ENCODE results near the gene BPIFA3.

BPIFA3 gene

DNA sequence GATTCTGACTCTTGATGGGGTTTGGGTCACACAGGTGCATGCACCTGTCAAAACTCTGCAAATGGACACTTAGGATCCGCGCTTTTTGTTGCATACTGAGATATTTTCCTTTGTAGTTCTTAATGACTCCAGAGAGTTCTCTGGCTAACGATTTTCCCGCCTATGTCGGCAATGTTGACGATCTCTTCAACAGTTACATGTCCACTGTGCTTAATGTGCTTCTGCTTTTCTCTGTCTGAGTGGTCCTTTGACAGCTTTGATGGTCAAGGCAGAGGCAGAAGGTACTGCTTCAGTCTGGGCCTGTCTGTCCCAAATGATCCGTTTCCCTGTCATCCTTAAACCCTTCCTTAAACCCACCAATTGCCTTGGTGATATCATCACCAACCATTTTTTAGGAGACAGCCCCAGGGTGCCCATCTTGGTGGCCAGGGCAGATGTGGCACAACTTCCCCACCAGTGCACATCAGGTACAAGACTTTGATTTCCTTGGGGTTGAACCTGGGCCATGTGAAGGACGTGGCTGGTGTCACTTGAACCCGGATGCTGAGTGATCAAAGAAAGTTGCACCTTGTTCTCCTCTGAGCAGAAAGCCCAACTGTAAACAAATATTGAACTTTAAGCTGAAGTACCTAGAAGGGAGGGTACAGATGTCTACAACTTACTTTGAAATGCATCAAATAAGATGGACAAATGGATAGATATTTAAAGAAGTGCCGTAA is 55.2 kb downstream of the BPIFA3 start:
- DNase-seq, result no peak

DNA sequence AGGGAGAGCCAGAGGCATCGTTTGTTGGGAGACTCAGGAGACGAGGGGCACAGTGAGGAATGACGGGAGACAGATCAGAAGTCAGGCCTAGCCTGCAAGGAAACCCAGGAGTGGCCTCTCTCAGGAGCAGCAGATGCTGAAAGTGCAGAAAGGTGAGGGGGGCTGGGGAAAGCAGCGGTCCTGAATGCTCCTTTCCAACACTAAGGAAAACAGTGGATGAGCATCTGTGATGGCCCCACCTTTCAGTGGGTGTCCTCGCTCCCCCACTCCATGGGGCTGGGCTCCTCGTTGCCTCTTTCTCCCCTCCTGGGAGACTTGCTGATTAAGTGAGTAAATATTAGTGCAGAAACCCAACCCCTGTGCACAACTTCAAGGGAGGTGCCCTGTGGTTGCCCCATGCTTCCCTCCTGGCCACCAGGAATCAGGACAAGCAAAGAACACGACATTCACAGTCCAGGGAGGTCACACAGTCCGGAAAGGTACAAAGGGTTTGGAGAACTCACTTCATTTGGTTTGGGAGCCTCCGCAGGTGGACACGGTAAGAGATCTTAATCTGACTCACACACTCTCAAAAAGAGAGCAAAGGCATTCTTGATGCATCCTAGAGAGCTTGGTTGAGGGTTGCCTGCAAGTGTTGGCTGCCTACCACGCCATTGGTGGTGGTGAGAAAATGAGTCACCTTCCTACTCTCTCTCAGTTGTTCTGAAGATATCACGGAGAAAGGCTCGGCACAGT is 56.1 kb downstream of the BPIFA3 start:
- peak; percentile 29 for DNase-seq

DNA sequence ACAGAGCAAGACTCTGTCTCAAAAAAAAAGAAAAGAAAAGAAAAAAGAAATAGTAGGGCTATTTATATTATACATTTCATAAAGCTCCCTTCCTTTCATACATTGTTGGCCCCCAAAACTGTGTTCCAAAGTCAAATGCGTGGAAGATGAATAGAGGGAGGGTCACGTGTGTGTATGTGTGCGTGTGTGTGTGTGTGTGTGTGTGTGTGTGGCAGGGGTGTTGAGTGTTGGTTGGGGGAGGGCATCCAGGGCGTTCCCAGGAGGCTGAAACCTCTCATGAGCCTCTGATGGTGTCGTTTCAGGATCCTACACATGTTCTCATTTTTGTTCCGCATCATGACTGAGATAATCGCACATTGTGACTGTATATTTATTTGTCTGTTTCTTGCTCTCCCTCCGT is 58.1 kb downstream of the BPIFA3 start:
- no peak for DNase-seq

DNA sequence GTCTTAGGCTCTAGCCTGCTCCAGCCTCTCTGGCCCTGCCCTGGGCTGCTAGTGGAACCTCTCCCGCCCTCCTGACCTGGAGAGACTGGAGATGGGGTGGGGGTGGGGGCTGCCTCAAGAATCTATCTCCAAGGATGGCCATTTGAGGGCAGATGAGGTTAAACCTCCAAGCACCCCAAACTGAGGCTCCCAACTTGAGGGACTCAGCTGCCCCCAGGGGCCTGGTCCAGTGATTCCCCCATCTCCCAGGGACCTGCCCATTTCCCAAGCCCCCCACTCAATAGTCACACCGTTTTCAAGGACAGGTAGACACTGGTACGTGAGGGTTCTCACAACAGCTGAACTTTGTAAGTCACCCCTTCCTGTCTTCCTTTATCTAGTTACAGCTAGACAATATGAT is 58.7 kb downstream of the BPIFA3 start:
- no peak for DNase-seq

DNA sequence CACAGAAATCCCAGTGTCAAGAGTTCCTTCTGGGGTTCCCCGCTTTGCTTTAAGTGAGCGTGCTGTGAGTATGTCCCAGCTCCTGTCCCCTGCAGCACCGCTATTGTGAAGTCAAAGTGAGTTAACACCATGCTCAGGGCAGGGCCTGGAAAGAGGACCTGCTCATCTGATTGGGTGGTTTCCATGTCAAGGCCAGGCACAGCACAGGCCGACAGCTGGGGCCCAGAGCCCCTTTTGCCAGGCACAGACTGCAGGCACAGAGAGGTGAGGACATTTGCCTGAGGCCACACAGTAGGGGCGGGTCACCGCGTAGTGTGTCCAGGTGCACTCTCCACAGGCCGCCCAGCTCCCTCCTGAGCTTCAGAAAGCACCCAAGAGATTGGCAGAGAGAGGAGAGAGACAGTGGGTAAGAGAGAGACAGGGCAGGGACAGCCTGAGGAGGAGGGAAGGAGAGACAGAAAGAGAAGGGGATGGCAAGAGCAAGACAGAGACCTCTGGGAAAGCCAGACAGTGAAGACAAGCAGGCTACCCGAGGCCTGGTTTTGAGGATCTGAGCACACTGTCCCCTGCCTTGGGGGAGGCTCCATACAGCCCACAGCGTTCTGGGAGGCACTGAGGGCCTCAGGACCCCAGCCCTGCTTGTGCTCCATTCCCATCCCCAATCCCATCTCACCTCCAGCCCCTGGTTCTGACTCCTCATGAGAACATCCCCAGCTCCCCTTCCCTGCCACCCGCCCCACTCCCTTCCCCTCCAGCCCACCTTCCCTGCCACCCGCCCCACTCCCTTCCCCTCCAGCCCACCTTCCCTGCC is 59.4 kb downstream of the BPIFA3 start:
- DNase-seq, result no peak
